HG03095 (cell line): ENCODE measurements around the gene OAF.
"Not testable (repeated sequence)": the region's sequence is repeated elsewhere in the genome, so short reads cannot be mapped to it uniquely, and the experiment has no call there.

Experiments used
- ATAC-seq: cut with Tn5 transposase; IDR thresholded peaks from one replicate; pipeline ENCODE4 v1.9.1; 2021; ENCODE audit warnings: moderate library complexity; ENCODE audit not compliant: unreplicated experiment

Gene OAF

DNA sequence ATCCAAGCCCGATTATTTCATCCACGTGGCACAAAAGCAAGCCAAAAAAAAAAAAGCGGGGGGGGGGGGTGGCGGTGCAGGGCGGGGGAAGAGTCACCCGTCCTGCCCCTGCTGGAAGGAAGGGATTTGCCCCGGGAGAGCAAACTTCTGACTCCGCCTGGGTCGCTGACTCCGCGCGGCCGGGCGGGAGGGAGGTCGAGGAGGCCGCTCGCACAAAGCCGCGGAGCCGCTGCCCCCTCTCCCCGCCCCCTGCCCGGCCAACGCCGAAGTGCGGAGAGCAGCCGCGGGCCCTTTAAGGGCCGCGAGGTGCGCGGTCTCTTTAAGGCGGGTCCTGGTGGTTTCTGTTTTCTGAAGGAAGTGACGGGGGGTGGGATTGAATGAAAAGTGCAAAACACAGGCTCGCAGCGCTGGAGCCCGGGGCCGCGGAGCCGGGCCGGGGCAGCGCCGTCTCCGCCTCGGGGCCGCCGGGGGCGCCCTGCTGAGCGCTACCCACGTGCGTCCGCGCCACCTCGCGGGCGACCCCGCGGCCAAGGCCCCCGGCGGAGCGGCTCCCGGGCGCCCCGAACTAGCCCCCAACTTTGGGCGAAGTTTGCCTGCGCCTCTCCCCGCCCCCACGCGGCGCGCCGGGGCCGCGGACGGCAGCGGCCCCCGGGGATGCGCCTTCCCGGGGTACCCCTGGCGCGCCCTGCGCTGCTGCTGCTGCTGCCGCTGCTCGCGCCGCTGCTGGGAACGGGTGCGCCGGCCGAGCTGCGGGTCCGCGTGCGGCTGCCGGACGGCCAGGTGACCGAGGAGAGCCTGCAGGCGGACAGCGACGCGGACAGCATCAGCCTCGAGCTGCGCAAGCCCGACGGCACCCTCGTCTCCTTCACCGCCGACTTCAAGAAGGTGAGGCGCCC lies at the start of gene OAF:
TSS of gene OAF (plus strand) at position 407 of the 896 bp plus-strand sequence. CDS start at position 655, 248 bp downstream.
- ATAC-seq: peak; percentile 70

- ATAC-seq: no peak
These were observed 43.2 kb upstream of the OAF start for GRCh38 chr11:120167659-120168058.

GRCh38 chr11:120168108-120168959 lies 42.5 kb upstream of the OAF start:
- no peak for ATAC-seq

DNA sequence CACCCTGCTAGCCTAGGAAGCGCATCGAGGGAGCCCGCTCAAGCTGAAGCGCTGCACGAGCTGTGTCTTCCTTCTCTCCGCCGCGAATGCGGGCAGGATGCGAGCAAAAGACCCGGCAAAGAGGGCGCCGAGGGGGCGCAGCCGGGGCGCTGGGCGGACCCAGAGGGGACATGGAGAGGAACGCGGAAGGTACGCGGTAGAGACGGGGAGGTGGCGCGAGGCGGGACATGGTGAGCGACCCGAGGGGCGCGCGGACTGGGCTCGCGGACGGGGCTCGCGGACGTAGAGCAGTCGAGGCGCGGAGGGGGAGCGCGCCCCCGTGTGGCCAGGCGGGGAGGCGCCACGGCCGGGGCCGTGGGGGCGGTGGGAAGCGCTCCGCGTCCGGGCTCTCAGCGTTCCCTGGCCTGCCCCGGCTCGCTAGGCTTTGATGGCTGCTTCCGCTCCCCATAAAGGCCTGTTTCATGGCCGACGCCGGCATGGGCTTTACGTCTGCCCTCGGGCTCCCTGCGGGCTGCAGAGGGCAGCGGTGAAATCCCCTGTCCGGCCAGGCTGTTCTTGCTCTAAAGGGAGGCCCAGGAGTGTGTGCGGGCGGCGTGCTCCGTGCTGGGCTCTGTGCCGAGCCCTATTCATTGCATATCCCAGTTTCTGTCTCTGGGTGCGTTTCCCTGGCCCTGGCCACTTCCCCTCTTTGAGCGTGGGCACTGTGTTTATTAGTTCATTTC lies 41.7 kb upstream of the OAF start:
- no peak for ATAC-seq

DNA sequence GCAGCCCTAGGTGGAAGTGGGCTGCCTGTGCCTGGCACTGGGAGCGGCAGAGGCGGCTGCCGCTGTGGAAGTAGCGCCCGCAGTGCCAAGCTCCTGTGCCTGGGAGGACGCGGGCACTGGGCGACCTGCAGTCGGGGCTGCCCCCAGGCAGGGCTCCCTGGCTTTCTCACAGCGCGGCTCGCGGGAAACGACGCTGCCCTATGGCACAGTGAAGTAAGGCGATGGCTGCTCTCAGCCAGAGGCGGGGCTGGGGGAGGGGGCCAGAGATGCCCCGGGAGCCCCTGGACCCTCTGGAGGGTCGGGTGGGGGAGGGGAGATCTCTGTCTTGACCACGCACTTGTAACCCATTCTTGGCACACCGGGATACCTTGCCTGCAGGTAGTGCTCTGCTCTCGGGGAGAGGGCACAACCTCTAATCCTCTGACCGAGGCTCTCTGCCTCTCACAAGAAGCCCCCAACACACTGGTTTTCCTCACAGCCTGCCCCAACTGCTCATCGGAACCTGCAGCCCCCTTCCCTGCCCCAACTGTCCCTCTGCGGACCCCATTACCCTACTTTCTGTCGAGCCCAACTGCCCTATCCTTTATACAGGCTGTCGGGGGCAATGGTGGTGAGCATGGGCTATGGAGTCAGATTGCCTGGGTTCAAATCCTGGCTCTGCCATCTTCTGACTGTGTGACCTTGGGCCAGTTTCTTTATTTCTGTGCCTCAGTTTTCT lies 40.7 kb upstream of the OAF start:
- no peak for ATAC-seq

DNA sequence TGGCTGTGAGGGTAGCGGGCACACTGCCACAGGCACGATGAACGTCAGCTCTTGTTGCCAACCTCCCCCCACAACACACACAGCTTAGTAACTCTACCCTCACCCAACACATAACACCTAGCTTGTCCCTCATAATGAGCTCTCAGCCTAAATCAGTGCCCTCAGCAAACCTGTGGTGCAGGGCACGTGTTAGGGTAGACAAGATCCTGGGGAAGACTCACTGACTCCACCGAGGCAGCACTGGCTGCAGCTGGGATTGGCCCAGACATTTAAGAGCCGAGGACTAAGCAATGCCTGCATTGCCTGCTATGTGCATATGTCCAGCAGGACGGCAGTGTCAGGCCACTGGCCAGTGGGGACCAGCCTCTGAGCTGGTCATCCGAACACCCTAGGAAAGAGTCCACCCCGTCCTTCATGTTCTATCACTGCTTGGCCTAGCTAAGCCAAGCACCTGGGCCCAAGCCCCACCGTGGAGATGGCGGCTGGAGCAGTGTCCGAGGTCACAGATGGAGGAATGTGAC lies 40.0 kb upstream of the OAF start:
- ATAC-seq: no peak

DNA sequence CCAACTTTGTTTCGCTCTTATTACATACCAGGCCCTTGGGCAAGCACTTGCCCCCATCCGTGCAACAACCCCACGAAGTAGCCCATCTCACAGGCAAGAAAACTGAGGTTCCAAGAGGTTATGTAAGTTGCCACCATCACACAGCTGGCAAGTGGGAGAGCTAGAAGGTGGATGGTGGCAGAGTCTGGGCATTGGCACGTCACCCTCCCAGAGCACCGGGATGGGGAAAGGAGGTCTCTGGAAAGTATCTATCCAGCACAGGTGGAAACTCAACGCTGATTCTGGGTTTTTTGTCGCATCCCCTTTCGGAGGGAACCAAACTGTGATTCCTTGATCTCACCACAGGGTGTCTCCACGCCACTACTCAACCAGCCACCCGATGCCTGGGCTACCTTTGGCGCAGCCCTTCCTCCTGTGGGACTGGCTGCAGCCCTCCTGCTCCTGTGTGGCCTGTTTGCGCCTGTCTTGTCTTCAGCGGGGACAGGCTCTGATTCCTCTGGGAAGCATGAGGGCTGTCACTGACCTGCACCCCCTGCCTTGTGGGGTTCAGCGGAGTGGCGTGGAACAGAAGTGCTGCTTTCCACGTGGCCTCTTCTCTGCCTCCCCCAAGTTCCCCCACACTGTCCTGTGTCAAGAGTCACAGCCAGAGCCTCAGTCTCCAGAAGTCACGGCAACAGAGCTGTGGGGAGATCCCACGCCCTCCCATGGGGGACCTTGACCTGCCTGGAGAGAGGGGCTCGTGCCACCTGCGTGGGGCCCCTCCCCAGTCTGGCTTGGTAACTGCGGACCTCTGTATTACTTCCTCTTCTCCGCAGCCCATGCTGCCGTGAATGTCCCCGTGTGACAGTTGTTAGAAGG lies 38.5 kb upstream of the OAF start:
- ATAC-seq: no peak

DNA sequence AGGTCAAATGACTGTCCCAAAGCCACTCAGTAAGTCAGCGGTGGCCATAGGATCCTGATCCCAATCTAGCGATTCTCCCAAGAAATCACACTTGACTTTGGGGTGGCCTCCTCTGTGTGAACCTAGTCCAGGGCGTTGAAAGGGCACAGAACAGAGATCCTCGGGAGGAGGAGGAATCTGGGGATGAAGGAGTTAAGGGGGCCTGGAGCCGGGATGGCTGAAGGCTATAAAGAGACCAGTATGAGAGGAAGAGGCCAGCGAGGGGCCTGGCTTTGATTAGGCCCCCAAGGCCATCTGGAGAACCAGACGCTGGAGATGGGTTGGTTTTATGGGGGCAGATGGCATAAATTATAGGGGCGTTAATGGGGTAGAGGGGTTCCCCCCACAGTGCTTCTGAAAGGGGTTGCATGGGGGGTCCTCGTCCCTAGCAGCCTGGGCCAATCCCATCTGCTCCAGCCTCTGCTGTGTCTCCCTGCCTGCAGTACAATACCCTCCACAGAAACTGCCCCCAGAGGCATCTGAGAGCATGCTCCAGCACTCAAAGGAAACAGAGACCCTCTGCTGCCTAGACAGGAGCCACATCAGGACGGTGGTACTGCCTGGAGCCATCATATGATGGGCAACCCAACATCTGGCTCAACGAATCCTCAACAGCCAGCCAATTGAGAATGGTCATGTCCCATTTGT lies 37.7 kb upstream of the OAF start:
- ATAC-seq: no peak

- no peak for ATAC-seq
These were observed 37.0 kb upstream of the OAF start for GRCh38 chr11:120173807-120174206.

- no peak for ATAC-seq
These were observed 36.0 kb upstream of the OAF start for GRCh38 chr11:120174866-120175265.

DNA sequence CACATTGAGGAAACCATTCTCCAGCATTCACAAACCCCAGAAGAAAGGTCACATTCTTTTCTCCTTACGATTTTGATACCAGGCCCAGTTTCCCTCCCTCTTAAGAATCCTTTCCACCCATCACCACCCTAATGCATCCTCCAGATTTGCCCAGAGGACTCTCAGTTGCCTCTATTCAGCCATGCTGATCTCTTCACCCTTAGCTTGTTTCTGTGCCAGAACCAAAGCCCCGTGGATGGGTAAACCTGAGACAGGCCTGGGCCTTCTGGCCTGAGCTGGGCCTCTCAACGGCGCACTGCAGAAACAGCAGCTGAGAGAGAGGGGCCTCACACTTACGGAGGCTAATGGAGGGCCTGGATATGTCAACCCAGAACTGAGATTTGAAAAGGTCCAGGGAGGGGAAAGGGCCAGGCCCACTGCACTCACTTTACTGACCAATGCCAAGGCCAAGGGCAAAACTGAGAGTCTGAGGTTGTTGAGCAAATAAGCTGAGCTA lies 32.2 kb upstream of the OAF start:
- ATAC-seq: no peak

DNA sequence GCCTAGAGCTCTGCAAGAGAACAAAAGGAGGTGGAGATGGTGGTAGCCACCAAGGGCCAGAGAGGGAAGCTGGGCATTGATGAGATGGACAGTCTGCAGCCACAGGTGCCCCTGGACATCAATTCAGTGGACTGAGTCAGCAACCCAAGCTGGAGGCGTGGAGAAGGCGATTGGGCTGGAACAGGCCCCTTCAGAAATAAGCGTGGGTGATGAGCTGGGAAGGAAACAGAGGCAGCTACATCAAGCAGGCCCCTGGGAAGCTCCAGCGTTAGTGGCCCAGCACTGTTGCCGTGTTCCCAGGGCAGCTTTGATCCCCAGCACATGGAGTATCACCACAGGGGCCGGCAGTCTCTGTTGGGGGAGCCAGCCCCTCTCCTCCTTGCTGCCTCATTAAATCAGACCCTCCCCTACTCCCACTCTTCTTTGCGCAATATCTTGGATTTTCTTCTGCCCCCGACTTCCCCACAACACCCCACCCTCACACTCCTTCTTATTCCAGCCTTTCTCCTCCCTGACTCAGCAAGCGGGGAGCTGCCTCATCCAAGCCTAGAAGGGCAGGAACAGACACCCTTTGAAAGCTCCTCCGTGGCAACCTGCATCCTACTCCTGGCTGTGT lies 31.7 kb upstream of the OAF start:
- no peak for ATAC-seq

- not testable (repeated sequence) for ATAC-seq
These were observed 30.8 kb upstream of the OAF start for GRCh38 chr11:120180063-120180462.

DNA sequence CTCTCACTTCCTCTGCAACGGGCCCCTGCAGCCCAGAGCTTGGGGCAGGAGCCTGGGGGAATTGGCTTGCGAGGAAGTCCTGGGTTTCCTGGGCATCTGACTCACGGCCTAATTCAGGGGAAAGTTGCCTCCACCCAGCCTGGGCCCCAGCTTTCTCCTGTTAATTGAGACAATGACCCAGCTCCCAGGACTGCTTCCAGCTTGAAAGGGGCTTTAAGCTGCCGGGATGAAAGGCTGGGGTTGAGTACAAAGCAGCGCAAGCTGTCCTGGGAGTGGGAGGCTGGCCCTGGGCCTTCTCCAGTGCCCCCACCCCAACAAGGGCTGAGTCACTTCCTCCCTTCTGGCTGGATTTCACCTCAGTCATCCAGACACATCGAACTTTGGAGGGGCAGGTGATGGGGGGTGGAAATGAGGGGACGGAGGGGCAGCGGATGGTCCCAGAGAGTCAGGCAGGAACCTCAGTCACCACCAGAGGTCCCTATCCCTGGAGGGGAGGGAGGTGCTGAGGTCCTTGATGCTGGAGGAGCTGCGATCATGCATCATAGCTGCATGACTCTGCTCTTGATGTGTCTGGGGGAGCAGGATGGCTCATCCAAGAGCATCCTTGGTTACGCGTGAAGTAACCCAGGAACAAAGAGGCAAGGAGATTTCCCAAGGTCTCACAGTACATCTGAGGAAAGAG lies 30.1 kb upstream of the OAF start:
- ATAC-seq: no peak

GRCh38 chr11:120181376-120181975 lies 29.4 kb upstream of the OAF start:
- ATAC-seq: no peak

- ATAC-seq: no peak
These were observed 28.5 kb upstream of the OAF start for GRCh38 chr11:120182372-120182771.

DNA sequence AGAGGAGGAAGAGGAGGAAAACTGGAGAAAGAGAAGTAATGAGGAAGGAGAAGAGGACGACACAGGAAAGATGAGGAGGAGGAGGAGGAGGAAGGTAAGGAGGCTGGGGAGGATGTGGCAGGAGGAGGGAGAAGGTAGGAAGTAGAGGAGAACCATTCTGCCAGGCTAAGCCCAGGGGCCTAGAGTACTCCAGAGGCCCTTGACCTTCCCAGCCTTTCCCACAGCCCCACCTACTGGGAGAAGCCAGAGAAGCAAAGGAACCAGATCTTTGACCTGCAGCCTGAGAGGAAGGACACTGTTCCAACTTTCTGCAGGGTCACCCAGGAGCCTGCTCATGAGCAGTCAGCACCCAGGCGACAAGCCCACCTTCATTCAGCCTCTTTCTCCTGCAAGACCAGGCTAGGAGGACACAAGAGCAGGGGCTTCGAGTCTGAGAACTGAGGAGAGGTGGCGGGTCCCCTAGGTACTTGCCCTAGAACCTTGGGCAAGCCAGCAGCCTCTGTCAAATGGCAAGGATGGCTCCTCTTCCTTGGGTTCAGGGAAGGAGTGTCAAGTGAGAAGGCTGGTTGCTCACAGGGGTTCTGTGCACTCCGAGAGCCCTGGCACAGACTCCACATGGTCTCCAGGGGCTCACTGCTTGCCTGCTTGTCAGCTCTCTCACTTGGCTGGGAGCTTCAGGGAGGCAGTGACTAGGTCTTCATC lies 27.9 kb upstream of the OAF start:
- ATAC-seq: no peak
